ENCODE measurements around the gene PDE9A.

DNA sequence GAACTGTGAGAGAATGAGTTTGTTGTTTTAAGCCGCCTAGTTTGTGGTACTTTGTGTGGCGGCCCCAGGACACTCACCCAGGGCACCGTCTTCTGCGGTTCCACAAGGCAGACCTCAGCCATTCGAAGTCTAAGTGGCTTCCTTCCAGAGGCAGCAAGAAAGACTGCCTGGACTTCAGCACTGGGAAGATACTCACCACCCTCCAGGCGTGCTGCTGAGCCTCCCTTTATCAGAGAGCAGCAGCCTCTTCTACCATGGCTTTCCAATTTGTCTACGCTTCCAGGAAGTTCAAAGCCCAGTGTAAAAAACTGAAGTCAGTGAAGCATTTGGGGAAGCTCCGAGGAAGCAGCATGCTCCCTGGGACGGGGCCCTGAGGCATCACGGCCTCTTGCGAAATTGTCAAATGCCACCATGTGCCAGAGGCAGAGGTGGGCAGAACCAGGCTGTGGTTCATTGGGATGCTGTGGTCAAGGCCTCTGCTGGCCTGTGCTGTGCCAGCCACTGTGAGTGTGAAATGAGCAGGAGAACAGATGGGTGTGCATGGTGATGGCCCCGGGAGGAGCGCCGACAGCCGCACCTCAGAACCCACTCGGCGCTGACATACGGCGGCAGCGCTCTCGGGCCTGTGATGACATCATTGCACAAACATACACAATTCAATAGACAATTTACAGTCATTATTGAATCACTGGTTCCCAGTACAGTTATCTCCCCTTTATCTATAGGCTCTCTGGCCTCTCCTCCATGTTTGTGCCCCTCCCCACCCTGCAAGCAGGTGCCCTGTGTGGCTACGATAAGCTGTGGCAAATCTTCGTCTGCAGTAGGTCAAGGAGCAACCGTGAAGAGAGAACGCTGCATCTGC lies 110.4 kb downstream of the PDE9A start:
- TF ChIP-seq POLR2A (IDR thresholded peaks at IDR 0.05; ENCODE audit: low read depth) (no peak), EP300 (IDR thresholded peaks at IDR 0.05) (no peak), POLR2AphosphoS5 (IDR thresholded peaks at IDR 0.05) (no peak)
- TF ChIP-seq, protein P1, sequence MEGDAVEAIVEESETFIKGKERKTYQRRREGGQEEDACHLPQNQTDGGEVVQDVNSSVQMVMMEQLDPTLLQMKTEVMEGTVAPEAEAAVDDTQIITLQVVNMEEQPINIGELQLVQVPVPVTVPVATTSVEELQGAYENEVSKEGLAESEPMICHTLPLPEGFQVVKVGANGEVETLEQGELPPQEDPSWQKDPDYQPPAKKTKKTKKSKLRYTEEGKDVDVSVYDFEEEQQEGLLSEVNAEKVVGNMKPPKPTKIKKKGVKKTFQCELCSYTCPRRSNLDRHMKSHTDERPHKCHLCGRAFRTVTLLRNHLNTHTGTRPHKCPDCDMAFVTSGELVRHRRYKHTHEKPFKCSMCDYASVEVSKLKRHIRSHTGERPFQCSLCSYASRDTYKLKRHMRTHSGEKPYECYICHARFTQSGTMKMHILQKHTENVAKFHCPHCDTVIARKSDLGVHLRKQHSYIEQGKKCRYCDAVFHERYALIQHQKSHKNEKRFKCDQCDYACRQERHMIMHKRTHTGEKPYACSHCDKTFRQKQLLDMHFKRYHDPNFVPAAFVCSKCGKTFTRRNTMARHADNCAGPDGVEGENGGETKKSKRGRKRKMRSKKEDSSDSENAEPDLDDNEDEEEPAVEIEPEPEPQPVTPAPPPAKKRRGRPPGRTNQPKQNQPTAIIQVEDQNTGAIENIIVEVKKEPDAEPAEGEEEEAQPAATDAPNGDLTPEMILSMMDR (IDR thresholded peaks at IDR 0.05) = no peak

Measured in esophagus muscularis mucosa (tissue), 4 donors.